Measurements from ENCODE around the gene ZBTB38. TPM values are rescaled to one million over a fixed set of nuclear protein-coding genes. Genes with fewer than 3 reads are reported as not detected.

The ZBTB38 gene
- total and polyA plus RNA-seq, 2 donors from 2014 or later: 8.6 to 113 TPM

- Histone ChIP-seq H3K36me3 (ENCODE audit: control insufficient read depth in 2 of 3, insufficient read depth in 3 of 3, low read length in 3 of 3) (no peaks in the 10 kb centered on the region), H3K27me3 (ENCODE audit: control insufficient read depth, insufficient read depth, low read length) (no peaks in the 10 kb centered on the region), H3K27ac (ENCODE audit: low read depth in 2 of 2, low read length in 2 of 2) (peak overlapping the region in 1 of 2 donors; percentile 63), H3K4me3 (ENCODE audit: low read length in 3 of 3) (peak overlapping the region; percentile 18 to 44 (median 32)), H3K9ac (ENCODE audit: low read length in 3 of 3) (no peak overlapping the region), H3K9me3 (ENCODE audit: control insufficient read depth in 2 of 3, insufficient read depth in 1 of 3, low read length in 3 of 3) (no peaks in the 10 kb centered on the region), H3K4me1 (ENCODE audit: control insufficient read depth in 2 of 3, insufficient read depth in 2 of 3, low read depth in 1 of 3, low read length in 3 of 3) (no peaks in the 10 kb centered on the region)
- intact Hi-C loops (cut with DNase I): no loop called here
- FAIRE-seq (no peak), DNase-seq (peak in 3 of 5 donors; percentile 12 to 91 (median 82))
- TF ChIP-seq CTCF (IDR thresholded peaks at IDR 0.05; ENCODE audit: borderline replicate concordance, extremely low read depth, insufficient read depth): peak; percentile 75
These were observed 7.3 kb upstream of the ZBTB38 start for GRCh38 chr3:141360888-141361598.

- H3K4me3 ChIP-seq (ENCODE audit: low read length in 3 of 3): no peak overlapping the region
- no peaks in the 10 kb centered on the region for H3K27me3 ChIP-seq (ENCODE audit: control insufficient read depth, insufficient read depth, low read length)
- FAIRE-seq: no peak
- intact Hi-C loops (cut with DNase I): no loop called here
- no peak overlapping the region for H3K27ac ChIP-seq (ENCODE audit: low read depth in 2 of 2, low read length in 2 of 2)
- no peaks in the 10 kb centered on the region for H3K36me3 ChIP-seq (ENCODE audit: control insufficient read depth in 2 of 3, insufficient read depth in 3 of 3, low read length in 3 of 3)
- H3K4me1 ChIP-seq (ENCODE audit: control insufficient read depth in 2 of 3, insufficient read depth in 2 of 3, low read depth in 1 of 3, low read length in 3 of 3): peaks cover 0 to 7% (median 4%) of the 10 kb centered on the region in 3 donors
- H3K9me3 ChIP-seq (ENCODE audit: control insufficient read depth in 2 of 3, insufficient read depth in 1 of 3, low read length in 3 of 3): no peaks in the 10 kb centered on the region
- H3K9ac ChIP-seq (ENCODE audit: low read length in 3 of 3): no peak overlapping the region
- no peak for TF ChIP-seq CTCF (IDR thresholded peaks at IDR 0.05; ENCODE audit: borderline replicate concordance, extremely low read depth, insufficient read depth)
- DNase-seq: no peak
These were observed 5.6 kb upstream of the ZBTB38 start for GRCh38 chr3:141362736-141363135.

- DNase-seq: no peak
- Histone ChIP-seq H3K27me3 (ENCODE audit: control insufficient read depth, insufficient read depth, low read length) (no peaks in the 10 kb centered on the region), H3K27ac (ENCODE audit: low read depth in 2 of 2, low read length in 2 of 2) (no peak overlapping the region), H3K36me3 (ENCODE audit: control insufficient read depth in 2 of 3, insufficient read depth in 3 of 3, low read length in 3 of 3) (no peaks in the 10 kb centered on the region), H3K9ac (ENCODE audit: low read length in 3 of 3) (no peak overlapping the region), H3K9me3 (ENCODE audit: control insufficient read depth in 2 of 3, insufficient read depth in 1 of 3, low read length in 3 of 3) (no peaks in the 10 kb centered on the region), H3K4me1 (ENCODE audit: control insufficient read depth in 2 of 3, insufficient read depth in 2 of 3, low read depth in 1 of 3, low read length in 3 of 3) (peaks cover 3 to 11% (median 8%) of the 10 kb centered on the region in 3 donors), H3K4me3 (ENCODE audit: low read length in 3 of 3) (no peak overlapping the region)
- intact Hi-C loops (cut with DNase I): no loop called here
- FAIRE-seq: no peak
- TF ChIP-seq CTCF (IDR thresholded peaks at IDR 0.05; ENCODE audit: borderline replicate concordance, extremely low read depth, insufficient read depth): no peak
These were observed 3.1 kb upstream of the ZBTB38 start for GRCh38 chr3:141365201-141365600.
